Cardiac fibroblast (primary cell): Measurements from ENCODE around the gene PRKRIP1.
"Not testable (repeated sequence)": the region's sequence is repeated elsewhere in the genome, so short reads cannot be mapped to it uniquely, and the experiment has no call there.

Experiments
- DNase-seq, 2 donors: peaks; one replicate each; pipeline versions ENCODE4 v3.0.0 to v3.0.0-alpha.2; 2010; ENCODE audit warnings: low read depth in 2 of 2
- H3K4me3 ChIP-seq, 2 donors: replicated peaks in 1 of 2; 1 replicate in 1 of 2; 2 replicates in 1 of 2; pipeline ENCODE4 v1.5.1; 2011; ENCODE audit warnings: low read depth in 2 of 2, low read length in 2 of 2, mild to moderate bottlenecking in 2 of 2, moderate library complexity in 1 of 2
- TF ChIP-seq, protein P1 (sequence below): IDR thresholded peaks from one replicate; pipeline ENCODE4 v1.5.1; 2011; ENCODE audit warnings: low read depth, mild to moderate bottlenecking, low read length, inconsistent platforms

The PRKRIP1 gene

DNA sequence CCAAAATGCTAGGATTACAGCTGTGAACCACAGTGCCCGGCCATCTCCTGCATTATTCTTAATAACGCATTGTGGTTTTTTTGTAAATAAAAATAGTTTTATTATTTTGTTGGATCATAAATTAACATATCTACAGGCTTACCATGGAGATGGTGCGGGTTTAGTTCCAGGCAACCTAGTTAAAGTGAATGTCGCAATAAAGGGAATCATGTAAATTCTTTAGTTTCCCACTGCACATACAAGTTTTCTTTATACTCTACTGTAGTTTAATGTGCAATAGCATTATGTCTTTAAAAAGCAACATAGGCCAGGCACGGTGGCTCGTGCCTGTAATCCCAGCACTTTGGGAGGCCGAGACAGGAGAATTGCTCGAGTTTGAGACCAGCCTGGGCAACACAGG lies 2.4 kb downstream of the PRKRIP1 start:
- TF ChIP-seq, protein P1, sequence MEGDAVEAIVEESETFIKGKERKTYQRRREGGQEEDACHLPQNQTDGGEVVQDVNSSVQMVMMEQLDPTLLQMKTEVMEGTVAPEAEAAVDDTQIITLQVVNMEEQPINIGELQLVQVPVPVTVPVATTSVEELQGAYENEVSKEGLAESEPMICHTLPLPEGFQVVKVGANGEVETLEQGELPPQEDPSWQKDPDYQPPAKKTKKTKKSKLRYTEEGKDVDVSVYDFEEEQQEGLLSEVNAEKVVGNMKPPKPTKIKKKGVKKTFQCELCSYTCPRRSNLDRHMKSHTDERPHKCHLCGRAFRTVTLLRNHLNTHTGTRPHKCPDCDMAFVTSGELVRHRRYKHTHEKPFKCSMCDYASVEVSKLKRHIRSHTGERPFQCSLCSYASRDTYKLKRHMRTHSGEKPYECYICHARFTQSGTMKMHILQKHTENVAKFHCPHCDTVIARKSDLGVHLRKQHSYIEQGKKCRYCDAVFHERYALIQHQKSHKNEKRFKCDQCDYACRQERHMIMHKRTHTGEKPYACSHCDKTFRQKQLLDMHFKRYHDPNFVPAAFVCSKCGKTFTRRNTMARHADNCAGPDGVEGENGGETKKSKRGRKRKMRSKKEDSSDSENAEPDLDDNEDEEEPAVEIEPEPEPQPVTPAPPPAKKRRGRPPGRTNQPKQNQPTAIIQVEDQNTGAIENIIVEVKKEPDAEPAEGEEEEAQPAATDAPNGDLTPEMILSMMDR, result no peak
- DNase-seq, result no peak
- no peak overlapping the region for H3K4me3 ChIP-seq

DNA sequence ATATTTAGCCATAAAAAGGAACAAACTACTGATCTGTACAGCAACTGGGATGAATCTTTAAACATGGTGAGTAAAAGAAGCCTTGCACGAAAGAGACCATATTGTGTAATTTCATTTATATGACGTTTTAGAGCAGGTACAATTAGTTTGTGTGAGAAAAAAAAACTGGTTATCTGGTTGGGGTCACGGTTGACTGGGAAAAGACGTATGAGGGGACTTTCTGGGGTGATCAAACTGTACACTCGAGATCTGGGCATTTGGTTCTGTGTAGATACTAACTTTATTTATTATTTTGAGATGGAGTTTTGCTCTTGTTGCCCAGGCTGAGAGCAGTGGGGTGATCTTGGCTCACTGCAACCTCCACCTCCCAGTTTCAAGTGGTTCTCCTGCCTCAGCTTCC lies 4.2 kb downstream of the PRKRIP1 start:
- DNase-seq, result no peak
- H3K4me3 ChIP-seq, result no peak overlapping the region
- TF ChIP-seq, protein P1, result no peak

DNA sequence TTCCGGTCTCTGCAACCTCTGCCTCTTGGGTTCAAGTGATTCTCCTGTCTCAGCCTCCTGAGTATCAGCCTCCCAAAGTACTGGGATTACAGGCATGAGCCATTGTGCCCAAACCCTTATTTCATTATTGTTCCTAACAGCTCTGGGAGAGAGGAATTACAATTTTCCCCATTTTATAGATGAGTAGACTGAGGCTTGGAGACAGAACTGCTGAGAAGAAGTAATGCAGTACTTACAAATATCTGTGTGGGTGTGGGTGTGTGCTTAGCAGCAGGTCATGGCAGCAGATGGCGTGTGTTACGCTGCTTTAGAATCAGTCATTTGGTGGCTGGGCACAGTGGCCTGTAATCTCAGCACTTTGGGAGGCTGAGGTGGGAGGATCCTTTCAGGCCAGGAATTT lies 7.4 kb downstream of the PRKRIP1 start:
- TF ChIP-seq, protein P1, result no peak
- DNase-seq, result no peak
- H3K4me3 ChIP-seq, result no peak overlapping the region

DNA sequence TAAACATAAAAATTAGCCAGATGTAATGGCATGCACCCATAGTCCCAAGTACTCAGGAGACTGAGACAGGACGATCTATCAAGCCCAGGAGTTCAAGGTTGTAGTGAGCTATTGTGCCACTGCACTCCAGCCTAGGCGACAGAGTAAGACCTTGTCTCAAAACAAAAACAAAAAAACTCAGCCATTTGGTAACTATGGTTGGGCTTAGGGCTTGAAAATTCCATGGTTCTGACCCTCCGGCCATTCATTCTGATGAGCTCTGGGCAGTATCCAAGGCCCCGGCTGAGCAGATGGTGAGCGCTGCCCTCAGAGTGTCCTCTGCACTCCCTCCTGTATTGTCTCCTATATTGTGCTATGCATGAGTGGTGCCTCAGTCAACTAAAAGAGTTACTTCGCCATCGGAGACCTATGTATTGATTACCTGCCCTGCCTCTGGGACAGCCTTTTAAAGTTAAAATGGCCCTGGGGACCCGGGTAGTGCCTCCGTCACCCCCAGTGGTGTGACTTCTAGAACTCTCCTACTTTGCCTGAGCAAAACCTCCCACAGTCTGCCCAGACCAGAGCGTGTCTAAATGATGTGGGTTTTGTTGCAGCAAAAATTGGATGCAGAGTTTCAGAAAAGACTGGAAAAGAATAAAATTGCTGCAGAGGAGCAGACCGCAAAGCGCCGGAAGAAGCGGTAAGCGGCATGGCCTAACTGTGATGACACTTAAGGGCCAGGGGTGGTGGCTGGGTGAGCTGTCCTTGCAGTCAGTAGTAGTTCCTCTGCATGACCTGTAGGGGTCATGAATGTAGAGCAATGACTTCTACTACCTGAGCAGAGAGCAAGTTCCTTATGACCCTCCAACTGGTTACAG lies 8.1 kb downstream of the PRKRIP1 start:
- no peak overlapping the region for H3K4me3 ChIP-seq
- DNase-seq, result peak; percentile 67 to 73
- TF ChIP-seq, protein P1, result peak; percentile 74

DNA sequence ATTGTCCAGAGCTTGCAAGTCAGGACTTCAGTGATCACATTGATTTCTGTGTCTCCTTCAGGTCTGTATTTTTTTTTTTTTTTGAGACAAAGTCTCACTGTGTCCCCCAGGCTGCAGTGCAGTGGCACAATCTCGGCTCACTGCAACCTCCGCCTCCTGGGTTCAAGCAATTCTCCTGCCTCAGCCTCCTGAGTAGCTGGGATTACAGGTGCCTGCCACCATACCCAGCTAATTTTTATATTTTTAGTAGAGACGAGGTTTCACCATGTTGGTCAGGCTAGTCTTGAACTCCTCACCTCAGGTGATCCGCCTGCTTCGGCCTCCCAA lies 8.7 kb downstream of the PRKRIP1 start:
- not testable (repeated sequence) for DNase-seq, H3K4me3 ChIP-seq

DNA sequence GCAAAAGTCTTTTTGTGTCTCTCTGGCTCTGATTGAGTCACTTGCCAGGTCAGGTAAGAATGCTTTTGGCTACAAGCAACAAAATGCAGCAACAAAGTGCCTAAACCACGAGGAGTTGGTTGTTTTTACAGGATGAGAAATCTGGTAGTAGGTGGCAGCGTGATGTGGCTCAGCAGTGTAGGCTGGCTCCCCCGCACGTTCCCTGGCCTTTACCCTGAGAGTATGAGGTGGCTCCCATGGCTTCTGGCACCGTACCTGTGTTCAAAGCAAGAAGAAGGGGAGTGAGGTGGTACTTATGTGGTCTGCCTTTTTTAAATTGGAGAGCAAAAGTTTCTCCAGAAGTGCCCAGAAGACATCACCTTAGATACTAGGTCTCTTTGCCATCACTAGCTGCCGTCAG lies 11.7 kb downstream of the PRKRIP1 start:
- TF ChIP-seq, protein P1, result no peak
- DNase-seq, result no peak
- H3K4me3 ChIP-seq, result no peak overlapping the region

DNA sequence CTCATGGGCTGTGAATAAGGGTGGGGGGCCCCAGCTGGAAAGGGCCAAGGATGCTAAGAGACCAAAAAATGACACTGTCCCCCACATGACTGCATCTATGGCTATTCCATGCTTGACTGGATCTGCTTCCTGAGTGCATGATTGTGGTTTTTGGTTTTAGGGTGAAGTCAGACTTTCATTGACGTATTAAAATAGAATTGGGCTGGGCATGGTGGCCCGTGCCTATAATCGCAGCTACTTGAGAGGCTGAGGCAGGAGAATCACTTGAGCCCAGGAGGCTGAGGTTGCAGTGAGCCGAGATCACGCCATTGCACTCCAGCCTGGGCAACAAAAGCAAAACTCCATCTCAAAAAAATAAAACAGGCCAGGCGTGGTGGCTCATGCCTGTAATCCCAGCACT lies 12.4 kb downstream of the PRKRIP1 start:
- H3K4me3 ChIP-seq, DNase-seq: not testable (repeated sequence)

DNA sequence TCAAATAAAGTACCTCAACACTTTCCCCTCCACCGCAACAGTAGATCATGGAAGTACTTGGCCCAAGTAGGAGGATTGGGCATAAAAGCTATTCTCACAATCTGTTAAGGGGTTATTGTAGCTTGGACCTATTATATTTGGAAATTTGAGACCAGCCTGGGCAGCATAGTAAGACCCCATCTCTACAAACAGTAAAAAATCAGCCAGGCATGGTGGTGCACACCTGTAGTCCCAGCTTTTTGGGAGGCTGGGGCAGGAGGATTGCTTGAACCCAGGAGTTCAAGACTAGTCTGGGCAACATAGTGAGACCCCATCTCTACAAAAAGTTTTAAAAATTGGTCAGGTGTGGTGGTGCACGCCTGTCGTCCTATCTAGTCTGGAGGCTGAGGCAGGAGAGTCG lies 13.2 kb downstream of the PRKRIP1 start:
- TF ChIP-seq, protein P1, result no peak
- no peak overlapping the region for H3K4me3 ChIP-seq
- DNase-seq, result no peak
